Chondrocyte (in vitro differentiated cells): ENCODE results near the gene ACVR1B. TPM values are rescaled to one million over a fixed set of nuclear protein-coding genes. Genes with fewer than 3 reads are reported as not detected.
A peak's percentile ranks its signal among the peaks of the same experiment; 100 is the strongest.

ENCODE experiments used
- DNase-seq: peaks from one replicate; pipeline ENCODE4 v3.0.0; 2021; ENCODE audit warnings: mixed read lengths, low spot score
- H3K27ac Mint-ChIP-seq: one replicate; pipeline ENCODE4 v1.8.0; 2021; ENCODE audit warnings: mild to moderate bottlenecking, moderate library complexity, mixed read lengths; ENCODE audit not compliant: unreplicated experiment
- H3K27me3 Mint-ChIP-seq: 2 replicates; pipeline ENCODE4 v1.8.0; 2021; ENCODE audit warnings: low read depth, mixed read lengths
- H3K36me3 Mint-ChIP-seq: 2 replicates; pipeline ENCODE4 v1.8.0; 2021; ENCODE audit warnings: low read depth, mixed read lengths
- H3K4me1 Mint-ChIP-seq: 2 replicates; pipeline ENCODE4 v1.8.0; 2021; ENCODE audit warnings: low read depth, mild to moderate bottlenecking, mixed read lengths
- H3K4me3 Mint-ChIP-seq: one replicate; pipeline ENCODE4 v1.8.0; 2021; ENCODE audit warnings: mild to moderate bottlenecking, moderate library complexity, mixed read lengths; ENCODE audit not compliant: unreplicated experiment
- H3K9me3 Mint-ChIP-seq: 2 replicates; pipeline ENCODE4 v1.8.0; 2021; ENCODE audit warnings: low read depth, mixed read lengths
- total RNA-seq: library from RNA; stranded (reverse); gene quantifications from 3 replicates; pipeline ENCODE4 v1.2.1, GENCODE V29; 2021
- TF ChIP-seq, protein P1 (sequence below): fragments of 200-600 bp; sonication (generic); IDR thresholded peaks from 2 replicates; pipeline ENCODE4 v1.5.0; 2021; ENCODE audit warnings: antibody characterized with exemption, mild to moderate bottlenecking, moderate library complexity

Gene ACVR1B
- total RNA-seq, 1 donor from 2014 or later = 10.6 TPM

DNA sequence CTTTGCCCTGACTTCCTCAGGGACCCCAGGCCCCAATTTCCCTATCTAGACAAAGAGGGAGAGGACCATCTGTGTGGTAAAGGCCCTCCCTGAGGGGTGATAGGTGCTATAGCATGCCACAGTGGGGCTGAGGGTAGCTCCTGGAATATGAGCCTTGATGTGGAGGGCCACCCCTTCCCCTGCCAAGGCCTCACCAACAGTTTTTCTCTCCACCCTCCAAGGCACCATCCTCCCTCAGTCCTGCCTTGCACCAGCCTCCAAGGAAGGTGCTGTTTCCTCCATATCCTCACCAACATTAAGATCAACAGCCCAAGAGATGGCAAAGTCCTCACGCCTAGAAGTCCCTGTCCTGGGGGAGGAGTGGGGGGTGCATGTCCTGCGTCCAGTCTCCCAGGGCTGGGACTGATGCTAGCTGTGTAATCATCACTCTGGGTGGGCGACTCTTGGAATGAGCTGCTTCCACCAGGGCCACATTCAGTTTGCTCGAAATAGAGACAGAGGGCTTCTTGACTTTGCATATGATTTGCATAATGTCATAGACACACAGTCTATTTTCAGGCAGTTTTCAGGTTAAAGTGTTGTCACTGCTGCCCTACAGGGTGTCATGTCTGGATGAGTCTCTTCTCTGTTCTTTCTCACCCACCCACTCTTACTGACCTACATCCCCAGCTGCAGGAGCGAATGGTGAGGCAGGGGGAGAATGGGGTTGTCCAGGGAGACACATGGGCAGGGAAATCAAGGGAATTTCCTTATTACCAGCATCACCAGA, 26.8 kb upstream of the ACVR1B start:
- no peak overlapping the region for H3K4me3 Mint-ChIP-seq
- no peaks in the 10 kb centered on the region for H3K9me3 Mint-ChIP-seq

DNA sequence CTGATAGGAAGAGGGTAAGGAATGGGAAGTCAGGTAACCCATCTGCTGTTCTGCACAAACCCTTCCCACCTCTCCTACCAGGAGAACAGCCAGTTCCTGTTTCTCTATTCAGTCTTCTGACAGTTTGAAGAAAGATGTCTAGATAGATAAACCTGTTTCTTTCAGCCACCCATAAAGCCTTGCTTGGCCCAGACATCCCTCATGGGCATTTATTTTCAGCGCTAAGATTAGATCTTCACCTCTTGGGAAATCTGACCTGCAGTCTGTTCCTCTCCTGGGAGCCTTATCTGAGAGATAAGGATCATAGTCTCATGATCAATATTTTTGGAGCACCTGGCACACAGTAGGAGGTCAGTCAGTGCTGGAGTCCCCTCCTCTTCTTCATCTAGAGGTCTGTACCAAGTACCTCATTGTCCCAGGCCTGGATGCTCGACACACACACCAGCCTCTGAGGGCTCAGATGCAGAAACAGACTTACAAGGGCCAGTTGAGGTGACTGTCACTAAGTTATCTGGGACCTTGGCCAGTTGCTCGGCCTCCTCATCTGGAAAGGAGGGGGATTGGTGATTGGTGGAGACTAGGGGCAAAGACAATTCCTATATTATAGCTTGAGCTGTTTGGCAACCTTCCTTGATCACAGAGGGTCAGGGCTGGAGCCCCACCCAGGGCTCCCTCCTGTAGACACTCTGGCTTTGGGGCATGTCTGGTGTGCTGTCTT, 26.0 kb upstream of the ACVR1B start:
- Mint-ChIP-seq H3K36me3 (no peaks in the 10 kb centered on the region), H3K9me3 (no peaks in the 10 kb centered on the region), H3K4me3 (no peak overlapping the region), H3K27me3 (peaks cover 3% of the 10 kb centered on the region), H3K4me1 (peaks cover 4% of the 10 kb centered on the region), H3K27ac (no peak overlapping the region)
- no peak for DNase-seq
- TF ChIP-seq, protein P1, sequence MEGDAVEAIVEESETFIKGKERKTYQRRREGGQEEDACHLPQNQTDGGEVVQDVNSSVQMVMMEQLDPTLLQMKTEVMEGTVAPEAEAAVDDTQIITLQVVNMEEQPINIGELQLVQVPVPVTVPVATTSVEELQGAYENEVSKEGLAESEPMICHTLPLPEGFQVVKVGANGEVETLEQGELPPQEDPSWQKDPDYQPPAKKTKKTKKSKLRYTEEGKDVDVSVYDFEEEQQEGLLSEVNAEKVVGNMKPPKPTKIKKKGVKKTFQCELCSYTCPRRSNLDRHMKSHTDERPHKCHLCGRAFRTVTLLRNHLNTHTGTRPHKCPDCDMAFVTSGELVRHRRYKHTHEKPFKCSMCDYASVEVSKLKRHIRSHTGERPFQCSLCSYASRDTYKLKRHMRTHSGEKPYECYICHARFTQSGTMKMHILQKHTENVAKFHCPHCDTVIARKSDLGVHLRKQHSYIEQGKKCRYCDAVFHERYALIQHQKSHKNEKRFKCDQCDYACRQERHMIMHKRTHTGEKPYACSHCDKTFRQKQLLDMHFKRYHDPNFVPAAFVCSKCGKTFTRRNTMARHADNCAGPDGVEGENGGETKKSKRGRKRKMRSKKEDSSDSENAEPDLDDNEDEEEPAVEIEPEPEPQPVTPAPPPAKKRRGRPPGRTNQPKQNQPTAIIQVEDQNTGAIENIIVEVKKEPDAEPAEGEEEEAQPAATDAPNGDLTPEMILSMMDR = no peak

More for the DNA sequence above, 26.8 kb upstream of the ACVR1B start:
- Mint-ChIP-seq H3K4me1 (peaks cover 4% of the 10 kb centered on the region), H3K27ac (no peak overlapping the region), H3K36me3 (no peaks in the 10 kb centered on the region), H3K27me3 (peaks cover 3% of the 10 kb centered on the region)
- TF ChIP-seq, protein P1 = no peak
- DNase-seq = no peak

DNA sequence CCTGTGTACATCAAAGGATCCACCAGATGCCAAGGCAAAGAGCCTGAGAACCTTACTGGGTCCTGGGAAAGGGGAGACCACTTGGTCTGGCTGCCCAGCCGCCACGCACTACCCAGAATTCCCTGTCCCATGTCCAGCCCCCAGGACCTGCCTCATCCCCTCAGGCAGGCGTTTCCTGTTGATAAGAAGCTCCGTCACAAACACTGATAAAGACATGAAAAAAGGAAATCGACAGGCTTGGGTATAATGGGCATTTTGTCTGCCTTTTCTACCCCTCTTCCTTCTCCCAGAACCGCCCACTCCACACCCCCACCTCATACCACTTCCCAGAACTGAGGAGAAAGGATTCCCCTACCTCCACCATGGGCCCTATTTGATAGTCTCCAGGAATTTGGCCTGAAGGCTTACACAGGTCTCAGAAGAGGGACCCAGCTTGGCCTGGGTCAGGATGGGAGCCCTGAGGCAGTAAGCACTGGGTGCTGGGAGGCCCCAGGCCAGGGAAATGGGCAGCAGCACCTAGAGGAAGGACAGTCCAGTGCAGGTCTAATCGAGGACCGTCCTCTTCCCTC, 25.4 kb upstream of the ACVR1B start:
- Mint-ChIP-seq H3K27me3 (peaks cover 3% of the 10 kb centered on the region), H3K4me3 (no peak overlapping the region), H3K27ac (no peak overlapping the region), H3K36me3 (no peaks in the 10 kb centered on the region), H3K4me1 (peaks cover 4% of the 10 kb centered on the region), H3K9me3 (no peaks in the 10 kb centered on the region)
- no peak for DNase-seq
- TF ChIP-seq, protein P1 = no peak

DNA sequence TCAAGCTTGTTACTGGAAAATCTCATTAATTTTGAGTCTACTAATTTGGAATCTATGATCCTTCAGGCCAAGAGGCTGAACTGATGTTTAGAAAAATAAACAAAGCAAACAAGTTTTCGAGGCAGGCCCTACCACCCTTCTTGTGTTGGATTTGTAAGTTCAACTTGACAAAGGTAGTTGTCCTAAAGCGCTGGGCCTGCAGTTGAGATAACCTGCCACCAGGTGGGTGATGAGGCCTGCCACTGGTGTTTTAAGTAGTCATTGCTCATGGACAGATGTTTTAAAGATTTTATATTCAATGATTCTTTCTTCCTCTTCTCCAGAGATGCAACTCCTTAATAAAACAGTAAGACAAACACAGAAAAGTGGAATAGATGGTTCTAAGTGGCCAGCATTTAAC, 24.8 kb upstream of the ACVR1B start:
- no peak overlapping the region for H3K27ac Mint-ChIP-seq
- H3K9me3 Mint-ChIP-seq = no peaks in the 10 kb centered on the region
- no peak for DNase-seq
- H3K4me3 Mint-ChIP-seq = no peak overlapping the region
- H3K27me3 Mint-ChIP-seq = peaks cover 5% of the 10 kb centered on the region
- H3K36me3 Mint-ChIP-seq = no peaks in the 10 kb centered on the region
- H3K4me1 Mint-ChIP-seq = peaks cover 4% of the 10 kb centered on the region
- TF ChIP-seq, protein P1 = peak; percentile 61
